NCI-H1105 (cell line): Measurements from ENCODE around the gene TADA1.
"Not testable (repeated sequence)": the region's sequence is repeated elsewhere in the genome, so short reads cannot be mapped to it uniquely, and the experiment has no call there.

Experiments
- DNase-seq: peaks from one replicate; lab custom pipeline; 2025; lab: John Stamatoyannopoulos, UW

The TADA1 gene

DNA sequence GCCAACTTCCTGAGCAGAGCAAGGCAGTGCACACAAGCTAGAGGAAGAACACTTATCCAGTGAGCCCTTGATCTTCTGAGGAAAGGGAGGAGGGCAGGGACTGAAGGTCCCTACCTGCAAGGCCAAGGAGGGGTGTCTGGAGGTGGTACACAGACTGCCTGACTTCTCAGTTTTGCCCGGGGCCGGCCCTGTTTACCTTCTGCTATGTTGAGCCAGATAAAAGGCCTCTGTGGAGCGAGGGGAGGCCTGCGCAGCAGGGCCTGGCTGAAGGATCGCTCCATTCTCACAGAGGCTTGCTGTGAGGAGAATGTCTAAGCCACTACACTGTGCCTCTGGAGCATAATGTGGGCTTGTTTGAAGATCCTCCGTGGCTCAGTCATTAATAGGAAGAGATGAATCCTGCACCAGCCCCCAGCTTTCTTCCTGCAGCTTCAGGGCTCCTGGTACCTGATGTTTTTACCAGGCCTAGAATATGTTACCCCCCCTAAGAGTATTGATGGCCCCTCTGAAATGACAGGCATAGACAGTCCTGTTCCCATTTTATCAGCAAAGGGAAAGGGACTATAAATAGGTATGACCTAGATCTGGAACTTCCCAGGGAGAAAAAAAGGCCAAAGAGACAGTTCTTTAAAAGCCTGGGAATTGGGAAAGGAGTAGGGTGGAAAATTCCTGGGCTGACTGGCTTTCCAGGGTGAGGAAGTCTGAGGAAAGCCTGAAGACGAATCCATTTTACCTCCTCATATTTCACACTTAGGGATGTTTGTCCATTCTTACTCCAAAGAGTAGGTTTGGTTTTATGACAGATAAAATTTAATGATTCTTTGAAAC lies 32.1 kb downstream of the TADA1 start:
- no peak for DNase-seq

DNA sequence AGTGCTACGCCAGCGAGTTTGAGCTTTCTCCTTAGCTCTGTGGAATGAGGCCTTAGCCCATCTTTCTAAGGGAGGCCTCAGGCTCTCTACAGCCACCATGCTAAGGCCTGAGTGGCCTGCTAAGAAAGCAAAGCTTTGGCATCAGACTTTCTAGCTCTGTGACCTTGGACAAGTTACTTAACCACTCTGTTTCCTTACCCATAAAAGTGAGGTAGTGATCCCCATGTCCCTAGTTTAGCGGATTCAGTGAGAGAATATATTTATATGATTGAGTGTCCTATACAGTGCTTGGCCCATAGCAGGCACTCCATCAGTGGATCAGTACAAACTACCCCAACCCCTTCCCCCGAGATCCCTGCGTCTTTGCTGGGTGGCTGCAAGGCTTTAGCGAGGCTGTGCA lies 32.7 kb downstream of the TADA1 start:
- DNase-seq: no peak

DNA sequence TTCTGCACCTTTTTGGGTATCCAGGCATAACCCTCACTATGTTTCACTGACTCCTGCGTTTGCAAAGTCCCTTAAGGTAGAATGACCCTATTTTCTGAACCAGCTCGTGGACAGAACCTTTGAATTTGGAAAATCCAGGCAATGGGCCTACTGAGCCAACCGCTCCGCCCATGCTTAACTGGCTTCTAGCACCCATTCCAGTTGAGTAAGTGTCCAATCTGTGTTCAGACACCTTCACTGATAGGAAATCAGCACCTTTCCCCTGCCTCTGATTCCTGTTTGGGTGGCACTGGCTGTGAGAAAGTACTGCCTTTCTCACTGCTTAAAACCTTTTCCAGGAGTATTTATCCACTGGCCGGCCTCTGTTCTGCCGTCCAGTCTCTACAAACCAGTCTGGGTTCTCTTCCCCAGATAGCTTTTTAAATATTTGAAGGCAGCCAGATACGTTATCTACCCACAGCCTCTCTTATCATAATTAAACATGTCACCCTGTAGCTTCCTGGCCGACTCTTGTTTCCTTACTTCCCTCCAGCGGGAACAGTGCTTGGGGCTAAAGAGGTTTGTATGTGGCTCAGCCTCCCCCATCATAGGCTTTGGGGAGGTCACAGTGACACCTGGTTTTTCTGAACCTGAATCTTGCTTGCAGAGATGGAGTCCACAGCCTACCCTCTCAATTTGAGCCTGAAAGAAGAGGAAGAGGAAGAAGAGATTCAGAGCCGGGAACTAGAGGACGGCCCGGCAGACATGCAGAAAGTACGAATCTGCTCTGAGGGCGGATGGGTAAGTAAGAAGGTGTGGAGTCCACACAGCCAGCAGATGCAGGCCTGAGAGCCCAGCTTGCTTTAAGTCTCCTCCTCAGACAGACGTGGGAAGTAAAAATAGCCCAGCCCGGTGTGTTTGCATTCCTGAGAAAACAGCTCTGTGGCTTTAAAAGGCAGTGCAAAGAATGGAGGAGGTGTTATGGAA lies 35.5 kb downstream of the TADA1 start:
- DNase-seq: no peak

DNA sequence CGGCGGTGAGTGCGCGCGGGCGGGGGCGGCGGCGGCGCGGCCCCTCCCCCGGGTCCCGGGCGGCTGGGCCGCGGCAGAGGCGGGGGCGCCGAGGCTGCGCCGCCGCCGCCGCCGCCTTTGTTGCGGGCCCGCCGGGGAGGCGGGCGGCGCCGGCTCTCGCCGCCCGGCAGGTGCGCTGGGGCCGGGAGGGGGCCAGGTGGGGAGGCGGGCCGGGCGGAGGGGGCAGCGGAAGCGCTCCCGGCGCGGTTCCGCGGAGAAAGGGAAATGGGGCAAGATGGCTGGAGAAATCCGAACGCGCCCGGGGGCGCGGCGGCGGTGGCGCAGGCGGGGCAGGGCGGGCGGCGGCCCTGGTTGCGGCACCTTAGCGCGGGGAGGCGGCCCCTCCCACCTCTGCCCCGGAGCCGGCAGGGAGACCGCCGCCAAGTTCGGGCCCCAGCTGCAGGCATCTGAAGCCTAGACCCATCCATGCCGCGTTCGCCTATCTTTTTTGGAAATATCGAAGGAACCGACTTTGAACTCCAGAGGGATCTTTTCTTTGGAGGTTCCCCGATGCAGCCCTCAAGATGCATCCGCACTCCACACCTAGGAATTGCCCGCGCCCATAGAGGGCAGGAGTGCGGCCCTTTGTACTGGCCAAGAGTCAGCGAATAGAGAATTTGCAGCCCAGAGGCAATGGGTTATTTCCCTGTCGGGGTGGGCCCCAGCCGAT lies 36.3 kb downstream of the TADA1 start:
- peak; percentile 48 for DNase-seq

DNA sequence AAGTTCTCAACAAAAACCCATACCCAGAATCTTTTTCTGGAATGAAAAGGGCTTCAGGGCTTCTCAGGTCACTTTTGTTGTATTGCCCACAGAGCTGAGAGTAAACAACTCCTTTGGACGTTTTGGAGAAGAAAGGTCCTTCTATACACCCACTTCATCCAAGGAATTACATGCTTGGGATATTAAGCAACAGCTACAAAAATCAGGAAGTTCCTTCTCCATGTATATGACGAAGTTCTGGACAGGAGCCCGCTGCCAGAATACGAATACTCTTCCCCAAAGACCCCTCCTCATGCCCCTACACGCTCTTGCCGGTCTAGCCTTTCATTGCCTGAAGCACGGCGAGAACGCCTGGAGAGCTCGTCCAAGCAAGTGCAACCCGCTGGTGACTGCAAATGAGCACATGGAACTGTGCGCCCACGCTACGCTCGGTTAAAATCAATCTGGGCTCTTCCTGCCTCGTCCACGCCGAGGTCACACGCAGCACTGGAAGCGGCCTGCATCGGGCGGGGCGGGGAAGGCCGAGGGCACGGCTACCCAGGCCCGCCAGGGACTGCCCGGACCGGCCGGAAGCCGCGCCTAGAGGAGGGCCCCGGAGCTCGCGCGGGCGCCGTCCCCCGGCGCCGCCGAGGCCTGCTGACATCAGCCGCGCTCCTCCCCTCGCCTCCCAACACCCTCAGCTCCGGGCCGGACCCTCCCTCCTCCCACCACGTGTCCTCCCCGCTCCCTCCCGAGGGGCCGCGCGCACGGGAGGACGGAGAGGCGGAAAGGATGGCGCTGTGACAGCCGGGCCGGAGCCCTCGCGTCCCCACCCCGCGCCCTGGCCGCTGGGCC lies 37.1 kb downstream of the TADA1 start, which contains the start of gene POGK:
TSS of gene POGK (plus strand) at position 710 of the 834 bp plus-strand sequence. CDS start 1,482 bp downstream, outside the sequence.
- peak; percentile 90 for DNase-seq

DNA sequence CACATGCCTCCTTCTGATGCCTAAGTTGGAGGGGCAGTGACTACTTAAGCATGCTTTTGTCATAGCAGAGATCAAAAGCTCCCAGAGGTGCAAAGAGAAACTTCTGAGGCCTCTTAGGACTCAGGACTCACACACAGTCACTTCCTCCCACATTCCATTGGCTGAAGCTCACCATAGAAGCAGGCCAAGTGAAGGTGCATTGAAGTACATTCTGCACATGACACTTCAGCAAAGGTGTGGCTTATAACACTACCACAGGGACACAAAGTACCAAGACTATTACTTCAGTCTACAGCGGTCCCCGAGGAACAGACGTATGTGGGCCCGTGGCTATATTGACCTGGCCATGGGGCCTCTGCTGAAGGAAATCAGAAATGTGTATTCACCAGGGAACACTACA lies 39.3 kb downstream of the TADA1 start:
- no peak for DNase-seq

DNA sequence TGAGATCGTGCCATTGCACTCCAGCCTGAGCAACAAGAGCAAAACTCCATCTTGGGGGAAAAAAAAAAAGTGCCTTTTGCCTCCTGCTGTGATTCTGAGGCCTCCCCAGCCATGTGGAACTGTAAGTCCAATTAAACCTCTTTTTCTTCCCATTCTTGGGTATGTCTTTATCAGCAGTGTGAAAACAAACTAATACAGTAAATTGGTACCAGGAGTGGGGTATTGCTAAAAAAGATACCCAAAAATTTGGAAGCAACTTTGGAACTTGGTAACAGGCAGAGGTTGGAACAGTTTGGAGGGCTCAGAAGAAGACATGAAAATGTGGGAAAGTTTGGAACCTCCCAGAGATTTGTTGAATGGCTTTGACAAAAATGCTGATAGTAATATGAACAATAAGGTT lies 46.3 kb downstream of the TADA1 start:
- not testable (repeated sequence) for DNase-seq

DNA sequence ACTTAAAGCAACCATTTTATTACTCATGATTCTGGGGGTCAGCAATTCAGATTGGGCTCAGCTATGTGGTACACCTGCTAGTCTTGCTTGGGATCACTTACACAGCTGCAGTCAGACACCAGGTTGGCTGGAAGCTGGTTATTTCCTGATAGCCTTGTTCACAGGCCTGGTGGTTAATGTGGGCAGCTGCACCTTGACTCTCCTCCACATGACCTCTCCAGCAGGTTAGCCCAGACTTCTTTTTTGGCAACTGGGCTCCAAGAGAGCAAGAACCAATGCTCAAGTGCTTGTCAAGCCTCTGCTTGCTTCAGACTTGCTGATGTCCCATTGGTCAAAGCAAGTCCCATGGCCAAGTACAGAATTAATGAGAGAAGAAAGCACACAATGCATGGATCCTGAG lies 48.6 kb downstream of the TADA1 start:
- DNase-seq: no peak

DNA sequence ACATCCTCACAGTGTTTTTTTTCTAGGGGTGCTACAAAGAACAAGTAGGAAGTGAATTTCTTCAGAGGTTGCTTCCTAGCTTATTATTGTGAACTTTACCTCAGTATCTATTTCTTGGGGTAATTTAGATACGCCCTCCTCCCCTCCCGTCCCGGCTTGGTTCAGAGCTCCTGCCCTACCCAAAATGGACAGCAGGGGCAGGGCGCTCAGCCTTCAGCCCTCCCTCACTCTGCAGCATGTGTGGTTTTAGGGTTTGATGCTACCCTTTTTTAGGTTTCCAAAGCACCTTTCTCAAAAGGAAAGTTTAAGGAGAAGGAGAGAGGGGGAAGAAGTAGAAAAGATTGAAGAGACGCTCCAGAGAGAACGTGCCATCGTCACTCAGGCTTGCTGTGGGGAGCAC lies 53.7 kb downstream of the TADA1 start:
- DNase-seq: no peak

DNA sequence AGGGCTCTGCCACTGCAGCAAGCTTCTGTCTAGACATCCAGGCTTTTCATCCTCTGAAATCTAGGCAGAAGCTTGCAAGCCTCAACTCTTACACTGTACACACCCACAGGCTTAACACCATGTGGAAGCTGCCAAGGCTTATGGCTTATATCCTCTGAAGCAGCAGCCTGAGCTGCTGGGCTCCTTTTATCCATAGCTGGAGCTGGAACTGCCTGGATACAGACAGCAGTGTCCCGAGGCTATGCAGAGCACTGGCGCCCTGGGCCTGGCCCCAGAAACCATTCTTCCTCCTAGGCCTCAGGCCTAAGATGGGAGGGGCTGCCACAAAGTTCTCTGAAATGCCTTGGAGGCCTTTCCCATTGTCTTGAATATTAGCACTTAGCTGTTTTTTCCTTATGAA lies 56.1 kb downstream of the TADA1 start:
- no peak for DNase-seq

DNA sequence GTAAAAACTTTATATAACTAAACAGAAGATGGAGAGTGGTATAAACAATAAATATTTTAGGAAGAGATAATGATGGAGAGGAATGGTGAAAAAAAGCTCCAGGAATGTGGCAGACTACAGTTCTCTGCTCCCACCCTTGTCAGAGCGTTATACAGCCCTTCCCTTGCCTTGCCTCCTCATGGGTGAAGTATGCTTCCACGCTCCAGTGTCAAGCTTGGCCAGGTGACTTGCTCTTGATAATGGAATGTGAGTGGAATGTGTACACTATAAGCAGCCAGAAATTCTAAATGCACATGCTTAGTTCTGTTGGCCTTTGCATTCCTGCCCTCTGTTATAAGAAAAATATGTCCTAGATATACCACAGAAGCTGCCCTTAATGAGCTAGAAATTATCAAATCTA lies 61.5 kb downstream of the TADA1 start:
- no peak for DNase-seq

DNA sequence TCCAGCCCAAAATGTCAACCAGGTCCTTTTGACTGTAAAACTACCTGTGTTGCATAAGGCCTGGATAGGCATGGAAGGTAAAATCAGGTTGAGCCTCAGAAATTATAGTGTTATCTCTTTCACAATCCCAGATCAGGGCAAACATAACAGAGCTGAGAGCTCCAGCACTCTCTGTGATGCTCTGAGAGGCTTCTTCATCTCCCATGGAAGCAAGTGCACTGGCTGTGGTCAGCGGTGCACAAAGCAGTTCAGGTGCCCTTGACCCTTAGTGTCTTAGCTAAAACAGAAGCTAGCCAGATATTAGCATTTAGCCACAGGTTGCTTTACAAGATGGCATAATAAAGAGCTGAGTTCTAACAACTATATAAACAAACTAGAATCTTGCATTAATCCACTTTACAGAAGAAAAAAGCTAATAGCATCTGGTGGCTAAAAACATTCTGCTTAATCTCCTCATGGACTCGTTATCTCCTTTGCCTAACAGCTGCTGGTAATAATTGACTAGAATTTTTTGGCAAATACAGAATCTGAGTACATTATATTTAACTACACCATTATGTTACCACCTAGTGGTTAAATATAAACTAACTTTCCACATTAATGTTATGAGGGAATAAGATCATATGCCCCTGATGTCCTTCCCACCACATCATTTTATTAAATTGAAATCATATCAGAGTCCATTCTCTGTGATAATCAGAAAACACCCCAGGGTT lies 62.4 kb downstream of the TADA1 start:
- peak; percentile 3 for DNase-seq

DNA sequence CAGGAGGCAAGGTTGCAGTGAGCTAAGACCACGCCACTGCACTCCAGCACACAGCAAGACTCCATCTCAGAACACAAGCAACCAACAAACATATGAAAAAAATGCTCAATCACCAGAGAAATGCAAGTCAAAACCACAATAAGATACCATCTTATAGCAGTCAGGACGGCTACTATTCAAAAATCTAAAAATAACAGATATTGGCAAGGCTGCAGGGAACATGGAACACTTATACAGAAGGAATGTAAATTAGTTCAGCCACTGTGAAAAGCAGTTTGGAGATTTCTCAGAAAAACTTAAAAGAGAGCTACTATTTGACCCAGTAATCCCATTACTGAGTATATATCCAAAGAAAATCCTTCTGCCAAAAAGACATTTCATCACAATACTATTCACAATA lies 64.4 kb downstream of the TADA1 start:
- DNase-seq: no peak

DNA sequence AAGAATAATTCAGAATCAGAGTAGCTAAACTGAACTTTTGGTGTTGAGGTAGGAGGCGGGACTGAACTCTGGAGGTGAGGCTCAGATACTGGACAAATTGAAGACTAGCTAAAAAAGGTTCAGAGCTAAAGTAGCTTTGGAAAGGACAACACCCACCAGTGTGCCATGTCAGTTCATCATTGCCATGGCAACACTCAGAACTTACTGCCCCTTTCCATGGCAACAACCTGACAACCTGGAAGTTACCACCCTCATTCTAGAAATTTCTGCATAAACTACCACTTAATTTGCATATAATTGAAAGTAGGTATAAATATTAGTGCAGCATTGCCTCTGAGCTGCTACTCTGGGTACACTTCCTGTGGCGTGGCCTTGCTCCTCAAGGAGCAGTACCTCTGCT lies 67.1 kb downstream of the TADA1 start:
- no peak for DNase-seq
